Fibroblast of villous mesenchyme (primary cell): ENCODE measurements around the gene TTLL1. TPM values are rescaled to one million over a fixed set of nuclear protein-coding genes. Genes with fewer than 3 reads are reported as not detected.
"Not testable (repeated sequence)": the region's sequence is repeated elsewhere in the genome, so short reads cannot be mapped to it uniquely, and the experiment has no call there.

Experiments used
- DNase-seq: peaks from one replicate; pipeline ENCODE4 v3.0.0-alpha.2; 2010; ENCODE audit warnings: low read depth
- H3K4me3 ChIP-seq: 2 replicates; pipeline ENCODE4 v1.5.1; 2011; ENCODE audit warnings: low read depth, mild to moderate bottlenecking, low read length
- CTCF ChIP-seq: IDR thresholded peaks from 2 replicates; pipeline ENCODE4 v1.5.1; 2012; ENCODE audit warnings: low read depth, mild to moderate bottlenecking, low read length; ENCODE audit not compliant: insufficient read depth
- total RNA-seq: library from RNA; depleted of rRNA; stranded (reverse); fragments of >200 nt; gene quantifications from 2 replicates; pipeline ENCODE4 v1.2.3, GENCODE V29; 2012

Gene TTLL1
- total RNA-seq, 1 donor, result 8.2 TPM

GRCh38 chr22:43001271-43002201, 87.7 kb downstream of the TTLL1 start:
- H3K4me3 ChIP-seq, result peak overlapping the region; percentile 57
- peak; percentile 39 for DNase-seq
- TF ChIP-seq CTCF, result no peak

- peak overlapping the region; percentile 57 for H3K4me3 ChIP-seq
- DNase-seq, result peak; percentile 48
- no peak for TF ChIP-seq CTCF
Observed at GRCh38 chr22:43000441-43001175, 88.6 kb downstream of the TTLL1 start.

- no peak for TF ChIP-seq CTCF
- H3K4me3 ChIP-seq, result no peak overlapping the region
- peak; percentile 41 for DNase-seq
Observed at GRCh38 chr22:42997582-42998090, 91.6 kb downstream of the TTLL1 start.

- no peak overlapping the region for H3K4me3 ChIP-seq
- DNase-seq, result peak; percentile 68
Observed at GRCh38 chr22:42996646-42997365, 92.4 kb downstream of the TTLL1 start.

GRCh38 chr22:42995654-42996053, 93.5 kb downstream of the TTLL1 start:
- DNase-seq, H3K4me3 ChIP-seq: not testable (repeated sequence)

More at GRCh38 chr22:42996646-42997365, 92.4 kb downstream of the TTLL1 start:
- TF ChIP-seq CTCF, result no peak

GRCh38 chr22:42994917-42995562, 94.2 kb downstream of the TTLL1 start:
- peak overlapping the region; percentile 35 for H3K4me3 ChIP-seq
- DNase-seq, result peak; percentile 95
- TF ChIP-seq CTCF, result no peak
